HepG2 (cell line): ENCODE data around the gene SERTAD3. TPM values are rescaled to one million over a fixed set of nuclear protein-coding genes. Genes with fewer than 3 reads are reported as not detected.

Experiments used
- ATAC-seq: fragments of 200-7000 bp; cut with Tn5 transposase; 3 replicates; pipeline ENCODE4 v1.9.1; 2020; ENCODE audit warnings: mild to moderate bottlenecking, moderate library complexity
- BruUV-seq: library from RNA; stranded (reverse); fragments of 400-500 nt; replicated peaks from 2 replicates; lab custom pipeline; 2021; lab: Mats Ljungman, UMichigan
- CTCF ChIA-PET: fragments of 300-600 bp; formaldehyde crosslinking; extraction: SDS; loops from one replicate; lab custom pipeline; 2021; ENCODE audit warnings: low total read pairs, inconsistent platforms, low intra/inter-chr PET ratio; lab: Yijun Ruan, JAX
- POLR2A ChIA-PET: fragments of 350-600 bp; sonication (Branson Sonifier 250); formaldehyde crosslinking; loops from one replicate; lab custom pipeline; 2020; ENCODE audit warnings: antibody characterized with exemption, inconsistent platforms; lab: Yijun Ruan, JAX
- DNase-seq: peaks from one replicate; pipeline ENCODE4 v3.0.0-alpha.2; 2015; ENCODE audit warnings: low spot score
- FAIRE-seq: peaks from 3 replicates; lab custom pipeline; 2011; peaks lifted over from hg19 to GRCh38; lab: Jason Lieb, UNC
- H2AFZ ChIP-seq: one replicate; pipeline ENCODE4 v1.6.1; 2011; ENCODE audit warnings: low read length, inconsistent platforms
- H3K27ac ChIP-seq: fragments of 300-600 bp; 3 replicates; pipeline ENCODE4 v1.8.0; 2011; ENCODE audit warnings: mixed run types, mild to moderate bottlenecking, mixed read lengths, low read length, inconsistent platforms; ENCODE audit not compliant: insufficient read depth; ENCODE audit errors: extremely low read length
- H3K27me3 ChIP-seq, 2 experiments: fragments of 200-600 bp in 1 of 2; 2 replicates in 1 of 2; 3 replicates in 1 of 2; pipeline versions ENCODE4 v1.6.0 to v1.8.0; 2011; ENCODE audit warnings: low read length in 2 of 2, mild to moderate bottlenecking in 2 of 2, moderate library complexity in 2 of 2, inconsistent platforms in 1 of 2; ENCODE audit not compliant: insufficient read depth in 2 of 2, control insufficient read depth in 1 of 2
- H3K36me3 ChIP-seq, 2 experiments: fragments of 200-600 bp in 1 of 2; replicated peaks in 1 of 2; 2 replicates in 1 of 2; 3 replicates in 1 of 2; pipeline versions ENCODE4 v1.5.1 to v1.8.0; 2011; ENCODE audit warnings: low read length in 2 of 2, inconsistent platforms in 1 of 2; ENCODE audit not compliant: insufficient read depth in 2 of 2, control insufficient read depth in 1 of 2
- H3K4me1 ChIP-seq: 2 replicates; pipeline ENCODE4 v1.5.1; 2012; ENCODE audit warnings: low read length, inconsistent platforms; ENCODE audit not compliant: insufficient read depth
- H3K4me2 ChIP-seq: 2 replicates; pipeline ENCODE4 v1.6.0; 2011; ENCODE audit warnings: low read depth, low read length, inconsistent platforms
- H3K4me3 ChIP-seq, 3 experiments: fragments of 200-600 bp in 1 of 3; sonication (generic), shearing (Covaris generic) in 1 of 3; replicated peaks in 1 of 3; 2 replicates each; pipeline ENCODE4 v1.5.1; 2011 to 2016; ENCODE audit warnings: low read length in 3 of 3, inconsistent platforms in 2 of 3, low read depth in 2 of 3, mild to moderate bottlenecking in 2 of 3, control low read depth in 1 of 3, mixed read lengths in 1 of 3; ENCODE audit not compliant: insufficient read depth in 1 of 3
- H3K79me2 ChIP-seq: one replicate; pipeline ENCODE4 v1.6.1; 2011; ENCODE audit warnings: low read length, inconsistent platforms; ENCODE audit not compliant: insufficient read depth
- H3K9ac ChIP-seq: 2 replicates; pipeline ENCODE4 v1.6.0; 2011; ENCODE audit warnings: mild to moderate bottlenecking, low read depth, low read length, inconsistent platforms; ENCODE audit not compliant: insufficient read depth
- H3K9me3 ChIP-seq: 2 replicates; pipeline ENCODE4 v1.5.1; 2012; ENCODE audit warnings: mild to moderate bottlenecking, low read length
- H4K20me1 ChIP-seq: 2 replicates; pipeline ENCODE4 v1.6.0; 2011; ENCODE audit warnings: inconsistent platforms, mild to moderate bottlenecking, low read length, moderate library complexity; ENCODE audit not compliant: insufficient read depth
- DMAP1 ChIP-seq: IDR thresholded peaks from 2 replicates; pipeline ENCODE4 v1.6.1; 2016
- FOSL2 ChIP-seq: sonication (generic); formaldehyde crosslinking; IDR thresholded peaks from 2 replicates; pipeline ENCODE4 v1.4.0; 2020; ENCODE audit warnings: missing genetic modification reagents
- KAT7 ChIP-seq: IDR thresholded peaks from 2 replicates; pipeline ENCODE4 v1.6.1; 2018; ENCODE audit warnings: borderline replicate concordance, missing compliant biosample characterization
- KMT2A ChIP-seq: sonication (generic); formaldehyde crosslinking; IDR thresholded peaks from 2 replicates; pipeline ENCODE4 v1.4.0; 2020; ENCODE audit warnings: missing genetic modification reagents
- KMT2B ChIP-seq: IDR thresholded peaks from 2 replicates; pipeline ENCODE4 v1.6.1; 2016; ENCODE audit warnings: missing genetic modification reagents, missing compliant biosample characterization
- LCORL ChIP-seq, 2 experiments: fragments of 450-650 bp in 1 of 2; sonication (generic) in 1 of 2; formaldehyde crosslinking in 1 of 2; IDR thresholded peaks; 2 replicates each; pipeline versions ENCODE4 v1.5.0 to v1.6.1; 2017 to 2020; ENCODE audit warnings: antibody characterized with exemption in 1 of 2, missing genetic modification reagents in 1 of 2
- MAZ ChIP-seq, 2 experiments: sonication (generic) in 1 of 2; formaldehyde crosslinking in 1 of 2; IDR thresholded peaks; 2 replicates each; pipeline versions ENCODE4 v1.5.0 to v1.6.1; 2012 to 2020; ENCODE audit warnings: low read depth in 2 of 2, mild to moderate bottlenecking in 2 of 2, borderline replicate concordance in 1 of 2, improper control_type of control experiment in 1 of 2, low read length in 1 of 2, missing genetic modification reagents in 1 of 2, moderate library complexity in 1 of 2
- NFIB ChIP-seq: sonication (generic); formaldehyde crosslinking; IDR thresholded peaks from 2 replicates; pipeline ENCODE4 v1.9.0; 2021; ENCODE audit warnings: missing genetic modification reagents, mild to moderate bottlenecking, borderline replicate concordance
- POLR2A ChIP-seq, 2 experiments: IDR thresholded peaks; 2 replicates each; pipeline ENCODE4 v1.6.1; 2011; ENCODE audit warnings: low read depth in 2 of 2, low read length in 2 of 2, mild to moderate bottlenecking in 1 of 2, moderate library complexity in 1 of 2; ENCODE audit not compliant: insufficient read depth in 1 of 2
- SAP130 ChIP-seq: IDR thresholded peaks from 2 replicates; pipeline ENCODE4 v1.6.1; 2016; ENCODE audit warnings: low read depth
- ZNF780A ChIP-seq: sonication (generic); formaldehyde crosslinking; IDR thresholded peaks from 2 replicates; pipeline ENCODE4 v1.8.0; 2022; ENCODE audit warnings: mild to moderate bottlenecking, missing genetic modification reagents, moderate library complexity
- ZNF790 ChIP-seq: sonication (generic); formaldehyde crosslinking; IDR thresholded peaks from 2 replicates; pipeline ENCODE4 v1.8.0; 2022; ENCODE audit warnings: missing genetic modification reagents, mild to moderate bottlenecking, borderline replicate concordance
- ZSCAN22 ChIP-seq: sonication (generic); formaldehyde crosslinking; IDR thresholded peaks from 2 replicates; pipeline ENCODE4 v1.4.0; 2020; ENCODE audit warnings: mild to moderate bottlenecking, missing genetic modification reagents
- WGBS: methylation state at CpG from one replicate; pipeline ENCODE4 v1.1.6; 2017; ENCODE audit warnings: low lambda C conversion rate; 5-methylcytosine and 5-hydroxymethylcytosine counted together
- in situ Hi-C: cut with HindIII; loops from 2 replicates; pipeline ENCODE4 v1.10.0; 2017; ENCODE audit warnings: low pct_unique_long_range_greater_than_20kb; ENCODE audit not compliant: extremely low pct_ligation_motif_present
- intact Hi-C: fragments of 100-400 bp; cut with micrococcal nuclease; formaldehyde crosslinking; loops from one replicate; pipeline ENCODE4 v1.10.0; 2022; ENCODE audit not compliant: unreplicated experiment
- polyA plus RNA-seq, 8 experiments: library from polyadenylated mRNA; depleted of rRNA in 3 of 8; stranded (reverse) in 7 of 8; unstranded in 1 of 8; fragments of >200 nt; fragmentation: Illumina TruSeq in 4 of 8; extraction: Trizol in 4 of 8; gene quantifications; 2 replicates each; pipeline versions ENCODE4 v1.2.1 to v1.2.3, GENCODE V29; 2011 to 2016; ENCODE audit warnings: low read depth in 4 of 8, missing spikeins in 1 of 8, mixed read lengths in 1 of 8; ENCODE audit not compliant: insufficient read depth in 1 of 8
- total RNA-seq, 5 experiments: library from RNA; depleted of rRNA; stranded (reverse); fragments of >200 nt; fragmentation: Illumina TruSeq; extraction: Trizol; gene quantifications; 2 replicates each; pipeline ENCODE4 v1.2.3, GENCODE V29; 2016; ENCODE audit warnings: low read depth in 1 of 5
- TF ChIP-seq, protein P1 (sequence below), 2 experiments: sonication (generic) in 1 of 2; formaldehyde crosslinking in 1 of 2; IDR thresholded peaks; 2 replicates each; pipeline versions ENCODE4 v1.4.0 to v1.6.1; 2018 to 2020; ENCODE audit warnings: missing genetic modification reagents in 2 of 2, borderline replicate concordance in 1 of 2, low read depth in 1 of 2, mild to moderate bottlenecking in 1 of 2, missing biosample characterization in 1 of 2
- TF ChIP-seq, protein P2 (sequence below): sonication (generic); formaldehyde crosslinking; IDR thresholded peaks from 2 replicates; pipeline ENCODE4 v1.5.1; 2020; ENCODE audit warnings: missing genetic modification reagents, mild to moderate bottlenecking, borderline replicate concordance
- TF ChIP-seq, protein P3 (sequence below): IDR thresholded peaks from 2 replicates; pipeline ENCODE4 v1.6.1; 2016; ENCODE audit warnings: missing genetic modification reagents, missing compliant biosample characterization
- TF ChIP-seq, protein P4 (sequence below): sonication (generic); formaldehyde crosslinking; IDR thresholded peaks from 2 replicates; pipeline ENCODE4 v1.4.0; 2020; ENCODE audit warnings: missing genetic modification reagents

SERTAD3 gene
- total and polyA plus RNA-seq, 2 of the 13 experiments (the other 11 are each of a cell fraction or from before 2014, with no cell fraction given), result 9.6 to 16.9 TPM

DNA sequence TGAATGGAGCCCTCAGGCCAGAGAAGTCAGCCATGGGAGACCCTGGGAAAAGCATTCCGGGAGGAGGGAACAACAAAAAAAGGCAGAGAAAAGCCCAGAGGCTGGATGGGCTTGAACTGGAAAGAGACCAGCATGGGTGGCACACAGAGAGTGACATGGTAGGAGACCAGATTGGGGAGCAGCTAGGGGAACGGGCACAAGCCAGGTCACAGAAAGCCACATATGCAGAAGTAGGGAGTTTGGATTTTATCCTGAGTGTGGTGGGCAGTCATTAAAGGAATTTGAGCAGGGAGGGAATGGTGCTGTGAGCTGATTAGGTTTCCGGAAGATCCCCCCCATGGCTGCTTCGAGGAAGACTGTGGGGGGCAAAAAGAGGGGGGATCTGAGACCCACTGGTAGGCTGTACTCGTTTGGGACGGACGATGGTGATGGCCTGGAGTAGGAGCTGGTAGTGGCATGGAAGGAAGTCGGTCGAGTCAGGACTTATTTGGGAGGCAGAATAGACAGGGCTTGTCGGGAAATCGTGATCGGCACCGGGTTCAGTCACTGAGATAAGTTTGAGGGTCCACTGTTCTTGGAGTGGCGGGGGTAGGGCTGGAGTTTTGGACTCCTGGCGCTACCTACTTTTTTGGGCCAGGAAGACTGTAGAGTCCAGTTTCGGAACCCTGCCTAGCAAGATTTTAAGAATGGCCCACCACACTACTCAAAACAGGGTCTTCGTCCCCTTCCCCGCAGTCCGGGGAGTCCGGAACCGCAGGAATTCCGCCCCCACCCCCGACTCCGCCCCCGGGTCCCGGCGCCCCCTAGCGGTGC lies 19.3 kb downstream of the SERTAD3 start:
- no peak for ATAC-seq
- H3K79me2 ChIP-seq, result peaks cover 10% of the 10 kb centered on the region
- no peaks in the 10 kb centered on the region for H4K20me1 ChIP-seq
- CTCF ChIA-PET, result interaction anchor here (1.0 kb wide), 1 partner anchor 19 kb away, joined by 4 read pairs; the partner anchor contains the start of gene SERTAD3
- POLR2A ChIA-PET, result interaction anchor here (2.5 to 4.5 kb wide), 3 partner anchors 10 to 40 kb away, joined by 36 to 80 read pairs (median 47); partner anchors contain the start of genes BLVRB, SERTAD3 and SPTBN4
- H2AFZ ChIP-seq, result no peak overlapping the region
- peaks cover 0 to 2% of the 10 kb centered on the region in 2 experiments; a peak in 1 of 5 replicates for H3K36me3 ChIP-seq
- FAIRE-seq, result no peak
- peak overlapping the region; percentile 96 for H3K27ac ChIP-seq
- no peak for DNase-seq
- peak overlapping the region; percentile 99 for H3K4me2 ChIP-seq
- H3K9ac ChIP-seq, result peak overlapping the region; percentile 85
- BruUV-seq, result no TSS peak
- WGBS, result 5% methylated on average over 19 of the region's 28 CpGs
- no peaks in the 10 kb centered on the region for H3K9me3 ChIP-seq
- peak overlapping the region; percentile 63 to 94 (median 86) for H3K4me3 ChIP-seq
- intact Hi-C loops, result loop anchor here (10.0 kb wide), 1 partner anchor 80 kb away; the partner anchor contains the start of genes C19orf47 and PLD3
- H3K4me1 ChIP-seq, result peaks cover 49% of the 10 kb centered on the region
- in situ Hi-C loops, result no loop called here
- H3K27me3 ChIP-seq, result no peaks in the 10 kb centered on the region; a peak in 1 of 5 replicates
- TF ChIP-seq LCORL (IDR thresholded peaks at IDR 0.05), result no peak
- 0 out of 2 replicates have a peak, but pooled peaks have one; percentile 8 for TF ChIP-seq LCORL (CRISPR knock-in tag; IDR thresholded peaks at IDR 0.05)
- TF ChIP-seq POLR2A (IDR thresholded peaks at IDR 0.05; ENCODE audit: insufficient read depth in 1 of 2, low read depth in 2 of 2, low read length in 2 of 2), result 0 out of 4 replicates have a peak, but pooled peaks of 1 of the 2 experiments have one; percentile 25
- TF ChIP-seq, protein P1, sequence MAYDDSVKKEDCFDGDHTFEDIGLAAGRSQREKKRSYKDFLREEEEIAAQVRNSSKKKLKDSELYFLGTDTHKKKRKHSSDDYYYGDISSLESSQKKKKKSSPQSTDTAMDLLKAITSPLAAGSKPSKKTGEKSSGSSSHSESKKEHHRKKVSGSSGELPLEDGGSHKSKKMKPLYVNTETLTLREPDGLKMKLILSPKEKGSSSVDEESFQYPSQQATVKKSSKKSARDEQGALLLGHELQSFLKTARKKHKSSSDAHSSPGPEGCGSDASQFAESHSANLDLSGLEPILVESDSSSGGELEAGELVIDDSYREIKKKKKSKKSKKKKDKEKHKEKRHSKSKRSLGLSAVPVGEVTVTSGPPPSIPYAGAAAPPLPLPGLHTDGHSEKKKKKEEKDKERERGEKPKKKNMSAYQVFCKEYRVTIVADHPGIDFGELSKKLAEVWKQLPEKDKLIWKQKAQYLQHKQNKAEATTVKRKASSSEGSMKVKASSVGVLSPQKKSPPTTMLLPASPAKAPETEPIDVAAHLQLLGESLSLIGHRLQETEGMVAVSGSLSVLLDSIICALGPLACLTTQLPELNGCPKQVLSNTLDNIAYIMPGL (CRISPR knock-in tag; IDR thresholded peaks at IDR 0.05; ENCODE audit: borderline replicate concordance in 1 of 2, low read depth in 1 of 2), result peak in 1 of 2 experiments; percentile 11; a peak in 1 of 4 replicates
- TF ChIP-seq ZNF780A (CRISPR knock-in tag), result no peak
- TF ChIP-seq ZSCAN22 (CRISPR knock-in tag), result 0 out of 2 replicates have a peak, but pooled peaks have one; percentile 42
- TF ChIP-seq NFIB, result no peak
- TF ChIP-seq KMT2B (CRISPR knock-in tag), result 0 out of 2 replicates have a peak, but pooled peaks have one; percentile 10
- 0 out of 2 replicates have a peak, but pooled peaks have one; percentile 10 for TF ChIP-seq DMAP1
- TF ChIP-seq, protein P2, sequence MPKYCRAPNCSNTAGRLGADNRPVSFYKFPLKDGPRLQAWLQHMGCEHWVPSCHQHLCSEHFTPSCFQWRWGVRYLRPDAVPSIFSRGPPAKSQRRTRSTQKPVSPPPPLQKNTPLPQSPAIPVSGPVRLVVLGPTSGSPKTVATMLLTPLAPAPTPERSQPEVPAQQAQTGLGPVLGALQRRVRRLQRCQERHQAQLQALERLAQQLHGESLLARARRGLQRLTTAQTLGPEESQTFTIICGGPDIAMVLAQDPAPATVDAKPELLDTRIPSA (CRISPR knock-in tag), result peak; percentile 50; the same call in 1 of the 2 replicates
- peak; percentile 28; the same call in 1 of the 2 replicates for TF ChIP-seq MAZ (IDR thresholded peaks at IDR 0.05; ENCODE audit: borderline replicate concordance, low read depth, low read length)
- TF ChIP-seq MAZ (CRISPR knock-in tag; IDR thresholded peaks at IDR 0.05; ENCODE audit: low read depth), result no peak
- TF ChIP-seq, protein P3, sequence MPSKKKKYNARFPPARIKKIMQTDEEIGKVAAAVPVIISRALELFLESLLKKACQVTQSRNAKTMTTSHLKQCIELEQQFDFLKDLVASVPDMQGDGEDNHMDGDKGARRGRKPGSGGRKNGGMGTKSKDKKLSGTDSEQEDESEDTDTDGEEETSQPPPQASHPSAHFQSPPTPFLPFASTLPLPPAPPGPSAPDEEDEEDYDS (CRISPR knock-in tag), result no peak
- TF ChIP-seq, protein P4, sequence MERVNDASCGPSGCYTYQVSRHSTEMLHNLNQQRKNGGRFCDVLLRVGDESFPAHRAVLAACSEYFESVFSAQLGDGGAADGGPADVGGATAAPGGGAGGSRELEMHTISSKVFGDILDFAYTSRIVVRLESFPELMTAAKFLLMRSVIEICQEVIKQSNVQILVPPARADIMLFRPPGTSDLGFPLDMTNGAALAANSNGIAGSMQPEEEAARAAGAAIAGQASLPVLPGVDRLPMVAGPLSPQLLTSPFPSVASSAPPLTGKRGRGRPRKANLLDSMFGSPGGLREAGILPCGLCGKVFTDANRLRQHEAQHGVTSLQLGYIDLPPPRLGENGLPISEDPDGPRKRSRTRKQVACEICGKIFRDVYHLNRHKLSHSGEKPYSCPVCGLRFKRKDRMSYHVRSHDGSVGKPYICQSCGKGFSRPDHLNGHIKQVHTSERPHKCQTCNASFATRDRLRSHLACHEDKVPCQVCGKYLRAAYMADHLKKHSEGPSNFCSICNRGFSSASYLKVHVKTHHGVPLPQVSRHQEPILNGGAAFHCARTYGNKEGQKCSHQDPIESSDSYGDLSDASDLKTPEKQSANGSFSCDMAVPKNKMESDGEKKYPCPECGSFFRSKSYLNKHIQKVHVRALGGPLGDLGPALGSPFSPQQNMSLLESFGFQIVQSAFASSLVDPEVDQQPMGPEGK (CRISPR knock-in tag), result peak; percentile 78
- TF ChIP-seq FOSL2 (CRISPR knock-in tag), result no peak
- TF ChIP-seq ZNF790 (CRISPR knock-in tag), result 0 out of 2 replicates have a peak, but pooled peaks have one; percentile 3
- no peak for TF ChIP-seq SAP130 (CRISPR knock-in tag)
- TF ChIP-seq KAT7 (CRISPR knock-in tag), result peak; percentile 23; the same call in 1 of the 2 replicates
- TF ChIP-seq KMT2A, result 0 out of 2 replicates have a peak, but pooled peaks have one; percentile 18
